Rectal smooth muscle tissue (tissue), 1 donor: Measurements from ENCODE around the gene CIT.

Experiments used
- H3K27ac ChIP-seq: one replicate; pipeline ENCODE4 v1.7.0; 2013; ENCODE audit warnings: low read depth, low read length, inconsistent platforms
- H3K27me3 ChIP-seq: one replicate; pipeline ENCODE4 v1.7.0; 2013; ENCODE audit warnings: low read length; ENCODE audit not compliant: control insufficient read depth, insufficient read depth
- H3K36me3 ChIP-seq: one replicate; pipeline ENCODE4 v1.7.0; 2013; ENCODE audit warnings: low read length; ENCODE audit not compliant: control insufficient read depth, insufficient read depth
- H3K4me1 ChIP-seq: one replicate; pipeline ENCODE4 v1.7.0; 2013; ENCODE audit warnings: low read length; ENCODE audit not compliant: control insufficient read depth, insufficient read depth
- H3K4me3 ChIP-seq: one replicate; pipeline ENCODE4 v1.7.0; 2013; ENCODE audit warnings: low read length
- H3K9ac ChIP-seq: one replicate; pipeline ENCODE4 v1.7.0; 2013; ENCODE audit warnings: low read length

The CIT gene

GRCh38 chr12:119842380-119842779, 34.7 kb downstream of the CIT start:
- no peaks in the 10 kb centered on the region for H3K4me1 ChIP-seq
- H3K36me3 ChIP-seq = no peaks in the 10 kb centered on the region
- no peak overlapping the region for H3K4me3 ChIP-seq
- H3K27me3 ChIP-seq = no peaks in the 10 kb centered on the region
- no peak overlapping the region for H3K9ac ChIP-seq
- H3K27ac ChIP-seq = no peak overlapping the region

- no peak overlapping the region for H3K9ac ChIP-seq
- no peak overlapping the region for H3K4me3 ChIP-seq
- no peaks in the 10 kb centered on the region for H3K27me3 ChIP-seq
- no peaks in the 10 kb centered on the region for H3K36me3 ChIP-seq
- no peak overlapping the region for H3K27ac ChIP-seq
- no peaks in the 10 kb centered on the region for H3K4me1 ChIP-seq
Measured at GRCh38 chr12:119841433-119842210, 35.5 kb downstream of the CIT start.

DNA sequence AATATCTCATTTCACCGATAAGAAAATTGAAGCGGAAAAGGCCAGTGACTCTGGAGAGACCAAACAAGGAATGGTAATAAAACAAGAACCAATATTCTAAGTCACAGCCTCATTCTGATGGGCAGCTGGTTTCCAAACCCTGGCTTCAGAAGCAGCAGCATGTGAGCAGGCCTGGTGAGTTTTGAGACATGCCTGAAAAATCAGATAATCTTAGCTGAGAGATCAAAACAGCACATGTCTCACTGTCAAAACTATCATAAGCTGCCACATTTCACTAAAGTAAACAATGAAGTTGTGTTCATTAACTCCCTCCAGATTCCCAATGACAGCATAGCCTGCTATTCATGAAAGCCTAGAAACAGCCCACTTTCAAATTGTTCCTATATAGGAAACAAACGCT, 36.5 kb downstream of the CIT start:
- H3K4me3 ChIP-seq = no peak overlapping the region
- H3K9ac ChIP-seq = no peak overlapping the region
- no peaks in the 10 kb centered on the region for H3K36me3 ChIP-seq
- H3K4me1 ChIP-seq = no peaks in the 10 kb centered on the region
- no peak overlapping the region for H3K27ac ChIP-seq
- no peaks in the 10 kb centered on the region for H3K27me3 ChIP-seq

DNA sequence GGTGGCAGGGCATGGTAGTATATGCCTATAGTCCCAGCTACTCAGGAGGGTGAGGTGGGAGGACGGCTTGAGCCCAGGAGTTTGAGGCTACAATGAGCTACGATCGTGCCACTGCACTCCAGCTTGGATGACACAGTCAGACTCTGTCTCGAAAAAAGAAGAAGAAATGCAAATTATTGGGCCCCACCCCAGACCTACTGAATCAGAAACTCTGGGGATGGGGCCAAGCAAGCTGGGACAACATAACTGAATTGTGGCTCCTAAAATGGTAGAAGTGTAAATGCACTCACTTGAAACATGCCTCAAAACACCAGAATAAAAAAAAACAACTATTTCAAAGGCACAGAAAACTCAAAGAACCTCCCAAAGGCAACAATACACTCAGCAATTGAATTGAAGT, 37.0 kb downstream of the CIT start:
- H3K4me3 ChIP-seq = no peak overlapping the region
- H3K27me3 ChIP-seq = no peaks in the 10 kb centered on the region
- no peak overlapping the region for H3K9ac ChIP-seq
- no peaks in the 10 kb centered on the region for H3K36me3 ChIP-seq
- no peaks in the 10 kb centered on the region for H3K4me1 ChIP-seq
- H3K27ac ChIP-seq = no peak overlapping the region

- no peak overlapping the region for H3K27ac ChIP-seq
- no peak overlapping the region for H3K4me3 ChIP-seq
- H3K27me3 ChIP-seq = no peaks in the 10 kb centered on the region
- no peak overlapping the region for H3K9ac ChIP-seq
- H3K4me1 ChIP-seq = no peaks in the 10 kb centered on the region
- H3K36me3 ChIP-seq = no peaks in the 10 kb centered on the region
Measured at GRCh38 chr12:119838826-119839600, 38.1 kb downstream of the CIT start.

- Histone ChIP-seq H3K4me1 (no peaks in the 10 kb centered on the region), H3K27me3 (no peaks in the 10 kb centered on the region), H3K4me3 (no peak overlapping the region), H3K9ac (no peak overlapping the region), H3K27ac (no peak overlapping the region), H3K36me3 (no peaks in the 10 kb centered on the region)
Measured at GRCh38 chr12:119836781-119837180, 40.3 kb downstream of the CIT start.

DNA sequence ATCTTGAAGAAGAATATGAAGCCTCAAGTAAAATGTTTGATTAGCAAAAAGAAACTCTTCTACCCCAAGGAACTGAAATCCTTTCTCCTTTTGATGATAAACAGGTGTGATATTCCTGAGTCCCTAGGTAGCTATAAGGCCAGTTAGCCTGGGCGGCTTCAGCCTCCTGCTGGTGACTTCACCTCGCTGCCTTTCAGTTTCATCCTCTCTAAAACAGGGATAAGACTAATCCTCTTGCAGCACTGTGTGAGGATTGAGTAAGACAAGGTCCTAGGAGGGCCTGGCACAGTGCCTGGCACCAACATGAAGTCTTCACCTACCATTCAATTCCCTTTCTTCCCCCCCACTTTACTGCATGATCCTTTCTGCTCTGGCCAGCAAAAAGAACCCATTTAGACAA, 42.1 kb downstream of the CIT start:
- Histone ChIP-seq H3K27me3 (no peaks in the 10 kb centered on the region), H3K36me3 (no peaks in the 10 kb centered on the region), H3K27ac (no peak overlapping the region), H3K4me3 (no peak overlapping the region), H3K4me1 (no peaks in the 10 kb centered on the region), H3K9ac (no peak overlapping the region)

DNA sequence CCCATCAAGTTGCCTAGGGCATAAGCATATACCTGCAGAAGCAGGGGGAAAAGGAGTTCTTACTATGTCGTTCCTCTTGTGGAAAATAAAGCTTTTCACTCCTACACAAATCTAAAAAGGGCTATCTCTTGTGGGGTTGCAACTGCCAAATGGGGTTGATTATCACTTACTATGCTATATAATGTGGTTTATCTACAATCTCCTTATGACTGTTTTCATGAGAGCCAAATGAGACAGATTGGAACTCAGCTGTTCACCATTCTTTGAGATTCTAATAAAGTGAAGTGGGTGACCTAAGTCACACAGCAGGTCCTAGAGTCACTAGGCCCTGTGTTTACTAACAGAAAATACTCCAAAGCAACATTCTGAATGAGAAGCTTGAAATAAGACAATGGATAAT, 47.7 kb downstream of the CIT start:
- H3K27ac ChIP-seq = no peak overlapping the region
- no peaks in the 10 kb centered on the region for H3K4me1 ChIP-seq
- H3K36me3 ChIP-seq = no peaks in the 10 kb centered on the region
- H3K9ac ChIP-seq = no peak overlapping the region
- no peaks in the 10 kb centered on the region for H3K27me3 ChIP-seq
- H3K4me3 ChIP-seq = no peak overlapping the region

GRCh38 chr12:119828300-119828699, 48.8 kb downstream of the CIT start:
- no peaks in the 10 kb centered on the region for H3K27me3 ChIP-seq
- no peaks in the 10 kb centered on the region for H3K4me1 ChIP-seq
- no peak overlapping the region for H3K27ac ChIP-seq

DNA sequence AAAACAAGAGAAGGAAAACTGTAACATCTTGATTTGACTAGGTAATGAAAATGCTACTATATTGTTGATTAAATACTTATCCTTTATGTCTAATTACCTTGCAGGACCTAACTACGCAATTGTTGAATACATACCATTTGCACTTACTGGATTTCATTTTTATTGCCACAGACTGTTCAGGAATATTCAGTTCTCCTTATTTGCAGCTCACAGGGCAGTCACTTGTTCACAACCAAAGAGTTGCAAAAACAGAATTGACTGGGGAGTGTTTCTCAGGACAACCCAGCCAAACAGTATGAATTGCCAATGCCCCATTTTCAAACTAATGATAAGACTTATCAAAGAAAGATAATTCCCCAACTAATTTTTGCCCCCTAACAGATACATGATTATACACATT, 49.4 kb downstream of the CIT start:
- no peaks in the 10 kb centered on the region for H3K4me1 ChIP-seq
- H3K9ac ChIP-seq = no peak overlapping the region
- no peak overlapping the region for H3K4me3 ChIP-seq
- no peak overlapping the region for H3K27ac ChIP-seq
- H3K36me3 ChIP-seq = no peaks in the 10 kb centered on the region
- no peaks in the 10 kb centered on the region for H3K27me3 ChIP-seq

More at GRCh38 chr12:119828300-119828699, 48.8 kb downstream of the CIT start:
- Histone ChIP-seq H3K36me3 (no peaks in the 10 kb centered on the region), H3K4me3 (no peak overlapping the region), H3K9ac (no peak overlapping the region)

- no peaks in the 10 kb centered on the region for H3K27me3 ChIP-seq
- no peak overlapping the region for H3K4me3 ChIP-seq
- no peaks in the 10 kb centered on the region for H3K36me3 ChIP-seq
- H3K9ac ChIP-seq = no peak overlapping the region
- no peak overlapping the region for H3K27ac ChIP-seq
- no peaks in the 10 kb centered on the region for H3K4me1 ChIP-seq
Measured at GRCh38 chr12:119826661-119827445, 50.3 kb downstream of the CIT start.

DNA sequence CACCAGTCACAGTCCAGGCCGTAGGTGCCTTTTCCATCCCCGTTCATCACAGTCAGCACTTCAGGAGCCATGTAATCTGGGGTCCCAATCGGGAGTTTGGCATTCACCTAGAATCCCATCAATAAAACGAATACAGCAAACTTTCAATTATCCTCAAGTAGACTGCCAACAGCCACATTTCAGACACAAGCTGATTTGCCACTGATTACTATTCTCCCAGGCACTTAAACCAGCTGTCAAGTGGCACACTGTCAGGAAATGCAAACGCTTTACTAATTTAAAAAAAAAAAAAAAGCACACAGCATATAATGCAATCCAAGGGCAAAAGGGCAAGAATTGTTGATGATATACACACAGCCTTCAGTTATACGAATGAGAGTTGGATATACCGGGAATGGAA, 51.9 kb downstream of the CIT start:
- Histone ChIP-seq H3K27me3 (no peaks in the 10 kb centered on the region), H3K4me3 (no peak overlapping the region), H3K4me1 (no peaks in the 10 kb centered on the region), H3K27ac (no peak overlapping the region), H3K9ac (no peak overlapping the region), H3K36me3 (no peaks in the 10 kb centered on the region)
